Thymus (tissue), 11 donors: Measurements from ENCODE around the gene LGALS13. TPM values are rescaled to one million over a fixed set of nuclear protein-coding genes. Genes with fewer than 3 reads are reported as not detected.

Source experiments
- DNase-seq, 9 donors: peaks; one replicate each; pipeline ENCODE4 v3.0.0-alpha.2; 2013; ENCODE audit warnings: low spot score in 9 of 9, low read depth in 6 of 9, missing footprints in 1 of 9
- H3K27ac ChIP-seq, 2 donors: one replicate each; pipeline ENCODE4 v1.5.1; 2013; ENCODE audit warnings: control low read depth in 1 of 2, low read depth in 1 of 2, low read length in 1 of 2, mild to moderate bottlenecking in 1 of 2, moderate library complexity in 1 of 2
- H3K27me3 ChIP-seq, 2 donors: one replicate each; pipeline ENCODE4 v1.5.1; 2013; ENCODE audit warnings: low read length in 1 of 2; ENCODE audit not compliant: control insufficient read depth in 2 of 2, insufficient read depth in 1 of 2
- H3K36me3 ChIP-seq, 2 donors: one replicate each; pipeline ENCODE4 v1.5.1; 2013; ENCODE audit warnings: low read length in 1 of 2, mild to moderate bottlenecking in 1 of 2, moderate library complexity in 1 of 2; ENCODE audit not compliant: control insufficient read depth in 2 of 2, insufficient read depth in 2 of 2
- H3K4me1 ChIP-seq, 2 donors: one replicate each; pipeline ENCODE4 v1.5.1; 2013; ENCODE audit warnings: low read length in 2 of 2; ENCODE audit not compliant: control insufficient read depth in 2 of 2, insufficient read depth in 2 of 2
- H3K4me3 ChIP-seq, 2 donors: one replicate each; pipeline ENCODE4 v1.5.1; 2013; ENCODE audit warnings: low read length in 2 of 2, control low read depth in 1 of 2, mild to moderate bottlenecking in 1 of 2
- H3K9me3 ChIP-seq, 2 donors: one replicate each; pipeline ENCODE4 v1.5.1; 2013; ENCODE audit warnings: low read length in 1 of 2, mild to moderate bottlenecking in 1 of 2; ENCODE audit not compliant: control insufficient read depth in 2 of 2, insufficient read depth in 1 of 2
- WGBS: extraction: QIAGEN DNeasy Blood & Tissue Kit; methylation state at CpG from one replicate; pipeline ENCODE4 v1.1.7; 2013; 5-methylcytosine and 5-hydroxymethylcytosine counted together
- polyA plus RNA-seq: library from polyadenylated mRNA; stranded (reverse); fragments of 200-250 nt; gene quantifications from one replicate; pipeline ENCODE4 v1.2.3, GENCODE V29; 2013
- total RNA-seq: library from RNA; stranded (reverse); fragments of 120-200 nt; gene quantifications from one replicate; pipeline ENCODE4 v1.2.4, GENCODE V29; 2013
- donor health status: healthy.

The LGALS13 gene
- total and polyA plus RNA-seq, 2 donors, result 0.38 to 0.66 TPM

- Histone ChIP-seq H3K4me1 (no peaks in the 10 kb centered on the region), H3K27ac (no peak overlapping the region), H3K36me3 (no peaks in the 10 kb centered on the region), H3K4me3 (no peak overlapping the region), H3K27me3 (no peaks in the 10 kb centered on the region), H3K9me3 (no peaks in the 10 kb centered on the region)
- WGBS, result 75% methylated on average over 4 of the region's 4 CpGs
- DNase-seq, result no peak
Measured at GRCh38 chr19:39637891-39638290, 35.6 kb downstream of the LGALS13 start.

DNA sequence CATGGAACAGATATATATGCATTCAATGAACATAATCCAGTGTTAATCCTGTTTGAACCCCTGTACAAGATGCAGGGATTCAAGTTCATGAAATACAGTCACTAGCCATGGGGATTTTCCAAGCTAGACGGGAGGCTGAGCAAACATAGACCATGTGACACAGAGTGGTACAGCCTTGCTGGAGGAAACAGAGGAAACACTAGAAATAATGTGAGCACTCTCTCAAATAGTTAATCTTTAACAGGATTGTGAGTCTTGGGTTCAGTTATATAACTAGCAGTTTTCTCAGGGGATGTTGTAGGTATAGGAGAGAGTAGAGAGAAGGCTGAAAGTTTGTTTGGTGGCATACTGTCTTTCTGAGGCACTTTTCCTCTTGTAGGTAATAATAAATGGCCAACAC, 39.4 kb downstream of the LGALS13 start:
- Histone ChIP-seq H3K36me3 (no peaks in the 10 kb centered on the region), H3K27me3 (no peaks in the 10 kb centered on the region), H3K4me1 (no peaks in the 10 kb centered on the region), H3K4me3 (no peak overlapping the region), H3K27ac (no peak overlapping the region), H3K9me3 (no peaks in the 10 kb centered on the region)
- 56% methylated on average over 1 of the region's 1 CpG for WGBS
- no peak for DNase-seq

GRCh38 chr19:39643591-39643990, 41.3 kb downstream of the LGALS13 start:
- Histone ChIP-seq H3K27ac (no peak overlapping the region), H3K9me3 (no peaks in the 10 kb centered on the region), H3K4me3 (no peak overlapping the region), H3K4me1 (no peaks in the 10 kb centered on the region), H3K36me3 (no peaks in the 10 kb centered on the region), H3K27me3 (no peaks in the 10 kb centered on the region)
- no peak for DNase-seq
- 76% methylated on average over 5 of the region's 5 CpGs for WGBS

DNA sequence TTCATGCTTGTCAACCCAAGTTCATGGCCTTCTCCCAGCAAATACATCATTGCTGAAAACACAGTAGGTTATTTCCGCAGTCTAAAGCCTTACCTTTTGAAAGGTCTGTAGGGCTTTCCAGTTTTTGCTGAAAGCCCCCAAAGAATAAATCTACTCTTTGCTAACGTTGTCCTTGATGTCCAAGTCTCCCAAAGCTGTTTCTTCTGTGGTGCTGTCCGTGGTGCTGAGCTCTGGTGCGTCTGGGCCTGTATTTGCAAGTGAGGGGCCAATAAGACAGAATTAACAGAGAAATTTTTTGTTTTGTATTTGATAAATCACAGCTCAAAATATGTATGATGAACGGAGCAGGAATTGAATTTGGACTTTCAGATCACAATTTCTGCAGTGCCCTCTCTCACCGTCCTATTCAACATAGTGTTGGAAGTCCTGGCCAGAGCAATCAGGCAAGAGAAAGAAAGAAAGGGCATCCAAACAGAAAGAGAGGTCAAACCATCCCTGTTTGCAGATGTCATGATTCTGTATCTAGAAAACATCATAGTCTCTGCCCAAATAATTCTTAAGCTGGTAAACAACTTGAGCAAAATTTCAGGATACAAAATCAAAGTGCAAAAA, 43.6 kb downstream of the LGALS13 start:
- Histone ChIP-seq H3K36me3 (no peaks in the 10 kb centered on the region), H3K4me3 (no peak overlapping the region), H3K9me3 (no peaks in the 10 kb centered on the region), H3K27ac (no peak overlapping the region), H3K4me1 (no peaks in the 10 kb centered on the region), H3K27me3 (no peaks in the 10 kb centered on the region)
- 29% methylated on average over 6 of the region's 6 CpGs for WGBS
- peak in 2 of 9 donors; percentile 9 to 19 for DNase-seq

GRCh38 chr19:39647918-39648317, 45.6 kb downstream of the LGALS13 start:
- H3K4me3 ChIP-seq, result no peak overlapping the region
- H3K27me3 ChIP-seq, result no peaks in the 10 kb centered on the region
- H3K4me1 ChIP-seq, result no peaks in the 10 kb centered on the region
- no peaks in the 10 kb centered on the region for H3K36me3 ChIP-seq
- 51% methylated on average over 3 of the region's 3 CpGs for WGBS
- H3K27ac ChIP-seq, result no peak overlapping the region
- no peak for DNase-seq
- H3K9me3 ChIP-seq, result no peaks in the 10 kb centered on the region

- no peaks in the 10 kb centered on the region for H3K9me3 ChIP-seq
- H3K36me3 ChIP-seq, result no peaks in the 10 kb centered on the region
- H3K4me1 ChIP-seq, result no peaks in the 10 kb centered on the region
- H3K27ac ChIP-seq, result no peak within 1 kb of the TSS
- no peak within 1 kb of the TSS for H3K4me3 ChIP-seq
- no peak for DNase-seq
- WGBS, result 69% methylated on average over 3 of the region's 3 CpGs
- H3K27me3 ChIP-seq, result no peaks in the 10 kb centered on the region
Measured at GRCh38 chr19:39655613-39656012, 53.3 kb downstream of the LGALS13 start, which contains the start of gene LGALS16. TSS of gene LGALS16 (plus strand) at chr19:39655913. CDS start at chr19:39655962, 49 bp downstream.

Other genes starting within 250 kb of the LGALS13 start
- 33.4 TPM for gene PAF1, start 211.4 kb upstream of the LGALS13 start, total RNA-seq
- gene PAF1, start 211.4 kb upstream of the LGALS13 start, polyA plus RNA-seq, result 40.1 TPM
- gene MED29, start 211.1 kb upstream of the LGALS13 start, total RNA-seq, result 15.8 TPM
- 27.8 TPM for gene MED29, start 211.1 kb upstream of the LGALS13 start, polyA plus RNA-seq
- 15.8 TPM for gene ZFP36, start 195.7 kb upstream of the LGALS13 start, total RNA-seq
- gene ZFP36, start 195.7 kb upstream of the LGALS13 start, polyA plus RNA-seq, result 250 TPM
- 13.0 TPM for gene PLEKHG2, start 189.9 kb upstream of the LGALS13 start, total RNA-seq
- 30.8 TPM for gene PLEKHG2, start 189.9 kb upstream of the LGALS13 start, polyA plus RNA-seq
- gene RPS16, start 166.6 kb upstream of the LGALS13 start, total RNA-seq, result 788 TPM
- gene RPS16, start 166.6 kb upstream of the LGALS13 start, polyA plus RNA-seq, result 3,143 TPM
- 39.0 TPM for gene SUPT5H, start 156.9 kb upstream of the LGALS13 start, total RNA-seq
- 203 TPM for gene SUPT5H, start 156.9 kb upstream of the LGALS13 start, polyA plus RNA-seq
- 49.3 TPM for gene TIMM50, start 121.7 kb upstream of the LGALS13 start, total RNA-seq
- 44.0 TPM for gene TIMM50, start 121.7 kb upstream of the LGALS13 start, polyA plus RNA-seq
- 0.14 TPM for gene DLL3, start 103.6 kb upstream of the LGALS13 start, total RNA-seq
- gene DLL3, start 103.6 kb upstream of the LGALS13 start, polyA plus RNA-seq, result 0.14 TPM
- 0.19 TPM for gene SELENOV, start 87.4 kb upstream of the LGALS13 start, total RNA-seq
- gene SELENOV, start 87.4 kb upstream of the LGALS13 start, polyA plus RNA-seq, result not detected
- 4.3 TPM for gene EID2B, start 69.7 kb upstream of the LGALS13 start, total RNA-seq
- gene EID2B, start 69.7 kb upstream of the LGALS13 start, polyA plus RNA-seq, result 10.6 TPM
- 12.6 TPM for gene EID2, start 62.4 kb upstream of the LGALS13 start, total RNA-seq
- 29.3 TPM for gene EID2, start 62.4 kb upstream of the LGALS13 start, polyA plus RNA-seq
- gene LGALS16, start 53.4 kb downstream of the LGALS13 start, total RNA-seq, result 0.33 TPM
- 1.1 TPM for gene LGALS16, start 53.4 kb downstream of the LGALS13 start, polyA plus RNA-seq
- 0.14 TPM for gene LGALS14, start 102.0 kb downstream of the LGALS13 start, total RNA-seq
- 2.0 TPM for gene LGALS14, start 102.0 kb downstream of the LGALS13 start, polyA plus RNA-seq
- 150 TPM for gene CLC, start 135.5 kb downstream of the LGALS13 start, total RNA-seq
- gene CLC, start 135.5 kb downstream of the LGALS13 start, polyA plus RNA-seq, result 6.3 TPM
- 0.09 TPM for gene LEUTX, start 176.3 kb downstream of the LGALS13 start, total RNA-seq
- gene LEUTX, start 176.3 kb downstream of the LGALS13 start, polyA plus RNA-seq, result 0.46 TPM
- 6.7 TPM for gene DYRK1B, start 231.6 kb downstream of the LGALS13 start, total RNA-seq
- 19.0 TPM for gene DYRK1B, start 231.6 kb downstream of the LGALS13 start, polyA plus RNA-seq
- gene FBL, start 243.9 kb downstream of the LGALS13 start, total RNA-seq, result 208 TPM
- gene FBL, start 243.9 kb downstream of the LGALS13 start, polyA plus RNA-seq, result 185 TPM